Choroid plexus epithelial cell (primary cell): Measurements from ENCODE around the gene SECTM1.
A peak's percentile ranks its signal among the peaks of the same experiment; 100 is the strongest.

ENCODE experiments used
- DNase-seq: peaks from one replicate; pipeline ENCODE4 v3.0.0-alpha.2; 2010; ENCODE audit warnings: low read depth
- H3K4me3 ChIP-seq: 2 replicates; pipeline ENCODE4 v1.5.1; 2011; ENCODE audit warnings: low read depth, mild to moderate bottlenecking, control low read depth, low read length, moderate library complexity
- CTCF ChIP-seq: conservative IDR thresholded peaks from 2 replicates; pipeline ENCODE4 v1.5.1; 2011; ENCODE audit warnings: low read depth, mild to moderate bottlenecking, control low read depth, inconsistent platforms, low read length, moderate library complexity

SECTM1 gene

GRCh38 chr17:82331345-82331939 lies 2.1 kb downstream of the SECTM1 start:
- TF ChIP-seq CTCF, result no peak
- DNase-seq, result no peak
- H3K4me3 ChIP-seq, result no peak overlapping the region

- DNase-seq, result peak; percentile 44
- no peak for TF ChIP-seq CTCF
- no peak overlapping the region for H3K4me3 ChIP-seq
These were observed 3.0 kb downstream of the SECTM1 start for GRCh38 chr17:82330322-82331239.

GRCh38 chr17:82329683-82330321 lies 3.8 kb downstream of the SECTM1 start:
- no peak overlapping the region for H3K4me3 ChIP-seq
- no peak for DNase-seq
- no peak for TF ChIP-seq CTCF

- no peak overlapping the region for H3K4me3 ChIP-seq
- TF ChIP-seq CTCF, result no peak
- DNase-seq, result no peak
These were observed 4.5 kb downstream of the SECTM1 start for GRCh38 chr17:82328994-82329507.

- DNase-seq, result no peak
- H3K4me3 ChIP-seq, result no peak overlapping the region
- peak; percentile 14 for TF ChIP-seq CTCF
These were observed 5.2 kb downstream of the SECTM1 start for GRCh38 chr17:82328141-82328993.

- no peak overlapping the region for H3K4me3 ChIP-seq
- TF ChIP-seq CTCF, result no peak
- no peak for DNase-seq
These were observed 5.8 kb downstream of the SECTM1 start for GRCh38 chr17:82327757-82328140.
